LNCaP clone FGC (cell line): ENCODE measurements around the gene SGPL1.

Experiments used
- DNase-seq: peaks from one replicate; pipeline ENCODE4 v3.0.0-alpha.2; 2011; ENCODE audit warnings: low read depth
- H3K4me3 ChIP-seq: 2 replicates; pipeline ENCODE4 v1.5.1; 2011; ENCODE audit warnings: mild to moderate bottlenecking, low read depth, low read length, control low read depth
- CTCF ChIP-seq: IDR thresholded peaks from 2 replicates; pipeline ENCODE4 v1.5.1; 2012; ENCODE audit warnings: mild to moderate bottlenecking; ENCODE audit not compliant: control insufficient read depth, insufficient read depth; ENCODE audit errors: extremely low read depth

SGPL1 gene

DNA sequence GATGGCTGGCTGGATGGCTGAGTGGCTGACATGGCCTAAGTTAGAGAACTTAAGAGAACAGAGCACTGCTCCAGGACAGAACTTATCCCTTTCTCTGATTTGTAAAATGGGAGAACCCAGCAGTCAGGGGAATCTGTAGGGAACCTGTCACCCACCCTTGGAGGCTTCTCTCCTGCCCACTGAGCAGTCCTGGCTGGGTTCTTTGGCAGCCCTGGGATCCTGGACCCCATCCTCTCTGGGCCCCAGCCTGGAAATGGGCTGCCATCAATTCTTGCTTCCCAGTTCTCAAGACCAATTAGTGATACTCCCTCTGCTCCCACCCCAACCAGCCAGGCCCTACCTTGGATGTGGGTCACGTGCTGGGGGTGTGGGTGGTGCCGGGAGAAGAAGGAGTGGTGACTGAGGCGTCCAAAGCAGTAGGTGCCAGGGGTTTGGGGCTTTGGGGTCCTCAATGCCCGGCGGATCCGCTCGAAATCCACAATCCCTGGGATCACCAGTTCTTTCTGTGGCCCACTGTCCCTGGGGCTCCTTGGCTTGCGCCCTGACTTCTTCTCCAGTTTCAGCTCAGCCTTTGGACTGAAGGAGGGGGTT lies 34.2 kb upstream of the SGPL1 start:
- no peak for DNase-seq
- no peak for TF ChIP-seq CTCF
- H3K4me3 ChIP-seq: no peak overlapping the region

- H3K4me3 ChIP-seq: no peak overlapping the region
- no peak for TF ChIP-seq CTCF
- DNase-seq: no peak
Observed at GRCh38 chr10:70782086-70782745, 33.5 kb upstream of the SGPL1 start.

- no peak overlapping the region for H3K4me3 ChIP-seq
- TF ChIP-seq CTCF: no peak
- DNase-seq: no peak
Observed at GRCh38 chr10:70782746-70783680, 32.7 kb upstream of the SGPL1 start.

DNA sequence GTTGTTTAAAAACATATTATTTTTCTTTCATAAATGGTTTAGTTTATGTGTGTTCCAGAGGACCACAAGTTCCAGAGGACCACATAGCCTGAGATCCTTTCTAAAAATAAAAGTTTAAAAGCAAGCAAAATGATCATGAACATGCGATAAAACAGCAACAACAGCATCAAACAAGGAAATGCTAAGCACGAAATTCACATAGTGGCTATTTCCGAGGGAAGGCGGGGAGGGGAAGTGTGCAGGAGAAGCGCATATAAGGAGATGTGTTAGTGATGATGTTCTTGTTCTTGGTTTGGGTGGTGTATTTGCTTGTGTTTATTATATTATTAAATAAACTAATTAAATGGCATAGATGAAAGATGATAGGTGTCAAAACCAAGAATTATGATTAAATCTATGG lies 31.7 kb upstream of the SGPL1 start:
- DNase-seq: no peak
- H3K4me3 ChIP-seq: no peak overlapping the region
- TF ChIP-seq CTCF: no peak

DNA sequence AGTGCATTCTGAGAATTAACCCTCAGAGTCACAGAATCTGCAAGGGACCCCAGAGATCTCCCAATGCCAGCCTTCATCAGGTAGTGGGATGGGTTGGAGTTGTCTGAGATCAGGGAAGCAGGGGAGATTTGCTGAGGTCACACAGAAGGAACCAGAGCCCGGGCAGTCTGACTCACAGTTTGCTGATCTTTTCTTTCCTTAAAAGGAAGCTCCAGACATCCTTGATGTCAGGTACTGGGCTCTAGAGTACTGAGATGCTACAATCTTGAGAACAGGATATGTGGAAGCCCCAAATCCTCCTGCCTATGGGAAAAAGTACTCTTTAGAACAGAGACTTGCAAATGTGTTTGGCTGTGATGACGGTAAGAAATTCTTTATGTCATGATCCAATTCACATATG lies 31.3 kb upstream of the SGPL1 start:
- no peak overlapping the region for H3K4me3 ChIP-seq
- no peak for DNase-seq
- TF ChIP-seq CTCF: no peak

DNA sequence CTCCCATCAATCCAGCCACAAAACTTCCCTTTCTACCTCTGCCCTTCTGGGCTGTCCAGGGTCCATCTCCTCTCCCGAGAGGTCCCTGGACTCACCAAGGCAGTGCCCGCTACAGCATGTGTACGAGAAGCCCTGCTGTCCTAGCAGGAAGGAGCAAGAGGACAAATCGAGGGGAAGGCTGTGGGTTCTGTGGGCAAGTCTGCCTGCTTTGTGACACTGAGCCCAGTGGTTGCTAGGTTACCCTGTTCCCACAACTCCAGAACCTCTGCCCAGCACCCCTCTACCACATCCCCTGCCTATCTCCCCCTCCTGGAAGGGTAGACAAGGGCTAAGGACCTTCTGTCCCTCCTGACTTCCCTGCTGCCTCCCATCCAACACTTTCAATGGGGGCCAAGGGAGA lies 30.6 kb upstream of the SGPL1 start, which contains the start of gene TBATA:
TBATA (minus strand) TSS at position 188 of the 400 bp plus-strand sequence. CDS start 1,998 bp downstream, outside the sequence.
- no peak for DNase-seq
- H3K4me3 ChIP-seq: no peak within 1 kb of the TSS
- no peak for TF ChIP-seq CTCF
